Stimulated activated CD8-positive, alpha-beta memory T cell treated with anti-CD3 and anti-CD28 coated beads, Interleukin-7, amount 100 ng/mL, for 48 hours (primary cell): ENCODE measurements around the gene GSN.

Experiments
- DNase-seq, 2 donors: peaks; one replicate each; pipeline ENCODE4 v3.0.0-alpha.2; 2020; ENCODE audit warnings: low read depth in 1 of 2; ENCODE audit errors: extremely low read depth in 1 of 2

Gene GSN

GRCh38 chr9:121322037-121322736 lies 54.2 kb downstream of the GSN start:
- DNase-seq: no peak

- no peak for DNase-seq
These were observed 54.9 kb downstream of the GSN start for GRCh38 chr9:121322737-121323448.

- DNase-seq: no peak
These were observed 55.6 kb downstream of the GSN start for GRCh38 chr9:121323449-121324151.

DNA sequence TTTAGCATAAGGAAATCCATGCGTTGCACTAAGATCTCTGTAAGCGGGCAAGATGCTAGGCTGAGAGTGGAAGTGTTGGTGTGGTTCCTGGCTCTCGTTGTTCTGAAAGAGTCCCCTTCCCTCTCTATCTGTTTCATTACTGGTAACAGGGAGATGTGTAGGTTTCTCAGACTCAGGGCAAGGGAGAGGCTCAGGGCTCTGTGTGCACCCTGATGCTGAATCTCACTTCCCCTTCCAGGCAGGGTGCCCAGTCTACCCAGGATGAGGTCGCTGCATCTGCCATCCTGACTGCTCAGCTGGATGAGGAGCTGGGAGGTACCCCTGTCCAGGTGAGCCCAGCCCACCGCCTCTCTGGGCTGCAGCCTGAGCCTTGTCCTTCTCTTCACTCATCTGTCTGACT lies 56.4 kb downstream of the GSN start:
- no peak for DNase-seq

DNA sequence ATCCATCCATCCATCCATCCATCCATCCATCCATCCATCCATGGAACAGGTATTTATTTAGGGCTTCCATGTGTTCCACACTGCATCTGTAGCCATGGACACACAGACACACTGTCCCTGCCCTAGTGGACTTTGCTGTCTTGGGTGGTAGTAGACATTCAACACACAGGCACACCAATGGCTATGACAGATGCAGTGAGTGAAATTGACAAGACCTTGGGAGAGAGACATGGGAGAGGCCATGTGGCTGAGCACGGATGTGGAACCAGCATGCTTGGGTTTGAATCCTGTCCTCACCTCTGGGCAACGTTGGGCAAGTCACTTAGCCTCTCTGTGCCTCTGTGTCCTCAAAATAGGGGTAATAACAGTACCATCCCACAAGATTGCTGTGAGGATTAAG lies 56.8 kb downstream of the GSN start:
- DNase-seq: no peak

- no peak for DNase-seq
These were observed 57.4 kb downstream of the GSN start for GRCh38 chr9:121325387-121325786.

DNA sequence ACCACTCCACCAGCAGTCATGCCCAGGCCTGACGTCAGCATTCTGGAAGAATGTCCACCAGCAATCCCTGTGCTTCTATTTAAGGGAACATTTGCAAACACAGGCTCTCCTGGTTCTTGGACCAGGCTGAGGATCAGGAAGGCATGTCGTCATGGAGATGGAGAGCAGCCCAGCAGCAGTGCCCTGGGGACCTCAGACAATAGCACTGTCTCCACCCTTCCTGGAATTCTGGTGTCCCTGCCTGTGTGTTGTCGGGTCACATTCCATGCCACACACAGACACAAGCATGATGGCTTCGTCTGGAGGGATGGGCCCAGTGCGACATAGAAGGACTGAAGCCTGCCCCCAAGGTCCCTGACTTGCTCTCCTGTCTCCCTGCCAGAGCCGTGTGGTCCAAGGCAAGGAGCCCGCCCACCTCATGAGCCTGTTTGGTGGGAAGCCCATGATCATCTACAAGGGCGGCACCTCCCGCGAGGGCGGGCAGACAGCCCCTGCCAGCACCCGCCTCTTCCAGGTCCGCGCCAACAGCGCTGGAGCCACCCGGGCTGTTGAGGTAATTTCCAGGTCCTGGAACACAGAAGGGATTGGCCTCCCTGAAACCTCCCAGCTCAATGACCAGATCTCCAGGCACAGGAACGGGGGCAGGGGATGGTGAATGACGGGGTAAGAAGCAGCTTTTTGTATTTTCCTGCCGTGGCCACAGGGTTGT lies 58.3 kb downstream of the GSN start:
- DNase-seq: no peak

DNA sequence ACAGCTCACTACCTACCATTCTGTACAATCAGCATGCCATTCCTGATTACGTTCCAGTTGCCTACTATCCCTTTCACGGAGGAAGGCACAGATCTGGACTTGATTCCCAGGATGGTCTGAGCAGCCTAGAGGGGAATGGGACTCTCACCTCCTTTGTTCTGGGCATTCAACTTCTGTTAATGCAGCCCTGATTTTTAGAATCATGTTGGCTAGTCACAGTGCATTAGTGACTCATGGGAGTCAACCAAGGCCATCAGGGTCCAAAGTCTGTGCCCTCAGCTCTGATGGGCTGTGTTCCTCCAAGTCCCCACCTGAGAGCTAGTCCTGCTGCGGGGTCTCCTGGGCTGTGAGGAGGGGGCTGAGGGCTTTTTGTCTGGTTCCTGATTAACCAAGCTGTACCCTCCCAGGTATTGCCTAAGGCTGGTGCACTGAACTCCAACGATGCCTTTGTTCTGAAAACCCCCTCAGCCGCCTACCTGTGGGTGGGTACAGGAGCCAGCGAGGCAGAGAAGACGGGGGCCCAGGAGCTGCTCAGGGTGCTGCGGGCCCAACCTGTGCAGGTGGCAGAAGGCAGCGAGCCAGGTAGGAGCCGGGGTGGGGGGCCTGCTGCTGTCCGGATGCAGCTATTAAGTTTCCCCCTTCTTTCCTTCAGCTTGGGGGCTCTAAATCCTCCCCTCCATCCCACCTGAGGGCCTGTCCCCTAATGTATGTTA lies 59.1 kb downstream of the GSN start:
- DNase-seq: no peak

GRCh38 chr9:121328476-121328875 lies 60.5 kb downstream of the GSN start:
- DNase-seq: no peak

DNA sequence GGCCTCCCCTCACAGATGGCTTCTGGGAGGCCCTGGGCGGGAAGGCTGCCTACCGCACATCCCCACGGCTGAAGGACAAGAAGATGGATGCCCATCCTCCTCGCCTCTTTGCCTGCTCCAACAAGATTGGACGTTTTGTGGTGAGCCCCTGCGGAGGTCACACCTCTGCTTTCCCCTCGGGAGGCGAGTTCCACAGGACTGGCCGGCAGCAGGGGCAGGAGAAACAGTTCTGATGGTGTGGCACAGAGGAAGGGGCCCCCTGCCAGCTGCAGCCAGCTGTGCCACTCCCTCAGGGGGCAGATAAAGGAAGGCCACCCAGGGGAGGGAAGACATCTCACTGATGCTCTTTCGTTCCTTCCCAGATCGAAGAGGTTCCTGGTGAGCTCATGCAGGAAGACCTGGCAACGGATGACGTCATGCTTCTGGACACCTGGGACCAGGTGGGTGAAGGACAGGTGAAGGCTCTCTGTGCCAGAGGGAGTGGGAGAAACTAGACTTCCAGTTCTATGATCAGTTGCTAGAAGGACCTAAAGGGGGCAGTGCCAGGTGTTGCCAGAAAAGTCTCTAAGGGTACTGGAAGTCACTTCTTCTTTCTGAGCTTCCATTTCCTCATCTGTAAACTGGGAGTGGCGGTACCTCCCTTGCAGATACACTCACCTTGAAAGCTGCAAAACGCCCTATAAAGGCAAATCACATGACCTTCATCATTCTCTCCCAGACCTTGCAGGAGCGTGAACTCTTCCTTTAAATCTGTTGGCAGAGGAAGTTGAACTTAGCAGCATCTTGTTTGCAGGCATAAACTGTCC lies 61.1 kb downstream of the GSN start:
- DNase-seq: no peak

- no peak for DNase-seq
These were observed 63.6 kb downstream of the GSN start for GRCh38 chr9:121331549-121331948.

- no peak for DNase-seq
These were observed 64.2 kb downstream of the GSN start for GRCh38 chr9:121331992-121332685.

DNA sequence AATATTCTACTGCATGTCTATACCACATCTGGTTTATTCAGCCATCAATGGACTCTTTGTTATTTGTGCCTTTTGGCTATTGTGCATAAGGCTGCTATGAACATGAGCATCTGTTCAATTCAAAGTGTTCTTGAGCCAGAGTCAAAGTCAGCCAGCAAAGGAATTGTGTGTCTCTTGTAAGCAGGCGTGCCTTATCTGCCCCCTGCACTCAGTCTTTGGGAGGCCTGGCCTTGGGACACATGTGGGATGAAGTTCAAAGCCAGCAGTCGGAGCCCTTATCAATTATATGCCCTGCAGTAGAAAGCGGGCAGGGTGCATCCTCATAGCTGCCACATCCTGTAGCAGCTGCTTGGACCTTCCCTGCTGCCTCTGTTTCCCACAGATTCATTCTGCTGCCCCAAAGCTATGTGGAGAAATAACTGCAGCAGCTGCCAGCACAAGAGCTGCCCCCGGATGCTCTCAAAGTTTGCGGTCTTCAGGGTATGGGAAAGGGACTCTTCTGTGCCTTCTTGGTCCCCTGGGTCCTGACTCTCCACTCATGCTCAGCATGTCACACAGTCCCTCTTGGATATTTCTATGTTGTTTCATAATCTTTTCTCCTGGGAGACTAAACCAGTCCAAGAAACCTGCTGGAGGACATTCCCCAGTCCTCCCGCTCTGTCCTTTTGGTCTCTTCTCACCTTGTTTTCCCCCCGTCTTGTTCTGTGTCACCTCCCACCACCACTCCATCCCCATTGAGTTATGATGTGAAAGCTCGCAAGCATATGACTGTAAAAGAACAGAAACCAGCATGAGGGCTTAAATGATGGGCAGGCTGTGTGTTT lies 66.2 kb downstream of the GSN start:
- DNase-seq: no peak

- DNase-seq: no peak
These were observed 68.7 kb downstream of the GSN start for GRCh38 chr9:121336665-121337064.

- DNase-seq: no peak
These were observed 71.5 kb downstream of the GSN start for GRCh38 chr9:121339437-121339836.

GRCh38 chr9:121340676-121341392 lies 72.9 kb downstream of the GSN start:
- DNase-seq: no peak

- DNase-seq: no peak
These were observed 76.2 kb downstream of the GSN start for GRCh38 chr9:121344184-121344583.

- DNase-seq: no peak
These were observed 77.1 kb downstream of the GSN start for GRCh38 chr9:121345070-121345469.
